IMR-90 (cell line): ENCODE measurements around the gene LCN12. TPM values are rescaled to one million over a fixed set of nuclear protein-coding genes. Genes with fewer than 3 reads are reported as not detected.
A peak's percentile ranks its signal among the peaks of the same experiment; 100 is the strongest.

Experiments used
- ATAC-seq: fragments of 200-7000 bp; cut with Tn5 transposase; 2 replicates; pipeline ENCODE4 v1.9.1; 2020; ENCODE audit warnings: low read depth, mild to moderate bottlenecking, moderate library complexity
- BruUV-seq: library from RNA; stranded (reverse); fragments of 400-500 nt; replicated peaks from 2 replicates; lab custom pipeline; 2021; lab: Mats Ljungman, UMichigan
- CTCF ChIA-PET: fragments of 300-600 bp; formaldehyde crosslinking; extraction: SDS; loops from one replicate; lab custom pipeline; 2021; ENCODE audit warnings: antibody characterized with exemption; lab: Yijun Ruan, JAX
- POLR2A ChIA-PET: fragments of 300-600 bp; sonication (Branson Sonifier 250); formaldehyde crosslinking; loops from one replicate; lab custom pipeline; 2022; ENCODE audit warnings: antibody characterized with exemption; ENCODE audit not compliant: unreplicated experiment; lab: Charles Lee
- DNase-seq: peaks from one replicate; pipeline ENCODE4 v3.0.0; 2013
- H2AFZ ChIP-seq: replicated peaks from 2 replicates; pipeline ENCODE3; 2013; ENCODE audit warnings: low read length, mild to moderate bottlenecking; ENCODE audit not compliant: poor library complexity
- H2AK5ac ChIP-seq: 2 replicates; pipeline ENCODE4 v1.6.1; 2013; ENCODE audit warnings: low read depth, low read length, inconsistent platforms
- H2AK9ac ChIP-seq: replicated peaks from 2 replicates; pipeline ENCODE3; 2013; ENCODE audit warnings: mild to moderate bottlenecking, low read depth, low read length, moderate library complexity; ENCODE audit not compliant: poor library complexity
- H2BK120ac ChIP-seq: 2 replicates; pipeline ENCODE4 v1.6.1; 2013; ENCODE audit warnings: low read depth, low read length, inconsistent platforms
- H2BK15ac ChIP-seq: 3 replicates; pipeline ENCODE4 v1.6.1; 2013; ENCODE audit warnings: low read depth, low read length, inconsistent platforms
- H2BK20ac ChIP-seq: 2 replicates; pipeline ENCODE4 v1.6.1; 2013; ENCODE audit warnings: low read depth, mild to moderate bottlenecking, inconsistent platforms, low read length, moderate library complexity
- H2BK5ac ChIP-seq: 2 replicates; pipeline ENCODE4 v1.6.1; 2013; ENCODE audit warnings: mild to moderate bottlenecking, low read depth, low read length, inconsistent platforms; ENCODE audit not compliant: poor library complexity, severe bottlenecking
- H3K14ac ChIP-seq: replicated peaks from 2 replicates; pipeline ENCODE4 v1.6.1; 2013; ENCODE audit warnings: low read depth, low read length, inconsistent platforms
- H3K18ac ChIP-seq: 2 replicates; pipeline ENCODE4 v1.6.1; 2013; ENCODE audit warnings: low read depth, low read length, control low read depth
- H3K23ac ChIP-seq: 2 replicates; pipeline ENCODE4 v1.6.1; 2013; ENCODE audit warnings: low read depth, low read length, inconsistent platforms
- H3K27ac ChIP-seq: 2 replicates; pipeline ENCODE4 v1.5.1; 2013; ENCODE audit warnings: mild to moderate bottlenecking, control low read depth, low read length; ENCODE audit not compliant: insufficient read depth
- H3K27me3 ChIP-seq: 2 replicates; pipeline ENCODE4 v1.6.1; 2013; ENCODE audit warnings: low read length; ENCODE audit not compliant: control insufficient read depth, insufficient read depth
- H3K36me3 ChIP-seq: 2 replicates; pipeline ENCODE4 v1.6.1; 2013; ENCODE audit warnings: low read length, mixed read lengths; ENCODE audit not compliant: control insufficient read depth, insufficient read depth
- H3K4ac ChIP-seq: 2 replicates; pipeline ENCODE4 v1.6.1; 2013; ENCODE audit warnings: low read depth, low read length, inconsistent platforms
- H3K4me1 ChIP-seq: 2 replicates; pipeline ENCODE4 v1.6.1; 2013; ENCODE audit warnings: low read length, mixed read lengths; ENCODE audit not compliant: control insufficient read depth, insufficient read depth
- H3K4me2 ChIP-seq: 2 replicates; pipeline ENCODE4 v1.6.1; 2013; ENCODE audit warnings: low read depth, mild to moderate bottlenecking, control low read depth, low read length, moderate library complexity
- H3K4me3 ChIP-seq: 2 replicates; pipeline ENCODE4 v1.5.1; 2013; ENCODE audit warnings: low read depth, mild to moderate bottlenecking, control low read depth, low read length, moderate library complexity; ENCODE audit not compliant: insufficient read depth
- H3K56ac ChIP-seq: 2 replicates; pipeline ENCODE4 v1.6.1; 2013; ENCODE audit warnings: low read length, inconsistent platforms; ENCODE audit not compliant: insufficient read depth; ENCODE audit errors: extremely low read depth
- H3K79me1 ChIP-seq, 2 experiments: 2 replicates each; pipeline ENCODE4 v1.6.1; 2013; ENCODE audit warnings: low read length in 2 of 2, inconsistent platforms in 1 of 2, low read depth in 1 of 2
- H3K9ac ChIP-seq: 2 replicates; pipeline ENCODE4 v1.6.1; 2013; ENCODE audit warnings: low read depth, low read length, control low read depth
- H3K9me1 ChIP-seq: 2 replicates; pipeline ENCODE4 v1.6.1; 2013; ENCODE audit warnings: low read length, inconsistent platforms; ENCODE audit not compliant: insufficient read depth
- H3K9me3 ChIP-seq: 2 replicates; pipeline ENCODE4 v1.6.1; 2013; ENCODE audit warnings: low read length; ENCODE audit not compliant: control insufficient read depth, insufficient read depth
- H4K20me1 ChIP-seq: 2 replicates; pipeline ENCODE4 v1.6.1; 2013; ENCODE audit warnings: low read length, inconsistent platforms; ENCODE audit not compliant: insufficient read depth
- H4K5ac ChIP-seq: 2 replicates; pipeline ENCODE4 v1.6.1; 2013; ENCODE audit warnings: mild to moderate bottlenecking, low read depth, low read length, control low read depth
- H4K8ac ChIP-seq, 2 experiments: 2 replicates each; pipeline ENCODE4 v1.6.1; 2013; ENCODE audit warnings: low read depth in 2 of 2, low read length in 2 of 2, control low read depth in 1 of 2, inconsistent platforms in 1 of 2
- H4K91ac ChIP-seq: 2 replicates; pipeline ENCODE4 v1.6.1; 2013; ENCODE audit warnings: low read depth, low read length, inconsistent platforms; ENCODE audit not compliant: insufficient read depth
- MAZ ChIP-seq: IDR thresholded peaks from 2 replicates; pipeline ENCODE4 v1.6.1; 2012; ENCODE audit warnings: low read depth, mild to moderate bottlenecking, low read length, improper control_type of control experiment, moderate library complexity, borderline replicate concordance
- RAD21 ChIP-seq: IDR thresholded peaks from 2 replicates; pipeline ENCODE4 v1.6.1; 2012; ENCODE audit warnings: low read length, improper control_type of control experiment
- RFX5 ChIP-seq: IDR thresholded peaks from 2 replicates; pipeline ENCODE4 v1.8.0; 2012; ENCODE audit warnings: low read depth, mild to moderate bottlenecking, low read length, moderate library complexity
- WGBS, 2 experiments: methylation state at CpG; one replicate each; pipeline versions ENCODE4 v1.1.5 to v1.1.7; 2013; ENCODE audit warnings: missing lambda C conversion rate in 2 of 2; ENCODE audit not compliant: insufficient read length in 1 of 2; ENCODE audit errors: extremely low coverage in 2 of 2; 5-methylcytosine and 5-hydroxymethylcytosine counted together
- dilution Hi-C: fragments of 300-500 bp; cut with HindIII; formaldehyde crosslinking; loops from one replicate; pipeline ENCODE4 v1.14.3; 2018; ENCODE audit warnings: low sequenced_read_pairs; ENCODE audit not compliant: unreplicated experiment
- in situ Hi-C: fragments of 300-500 bp; cut with MboI; formaldehyde crosslinking; loops from 3 replicates; pipeline ENCODE4 v1.14.3; 2019; ENCODE audit warnings: low sequenced_read_pairs, inconsistent platforms, mixed read lengths
- intact Hi-C: fragments of 100-400 bp; cut with micrococcal nuclease; formaldehyde crosslinking; loops from 2 replicates; pipeline ENCODE4 v1.10.0; 2022
- polyA plus RNA-seq, 3 experiments: library from polyadenylated mRNA; depleted of rRNA; stranded (reverse); fragments of >200 nt; gene quantifications; 2 replicates each; pipeline ENCODE4 v1.2.3, GENCODE V29; 2012; ENCODE audit warnings: low replicate concordance in 1 of 3
- total RNA-seq: library from RNA; depleted of rRNA; stranded (reverse); fragments of >200 nt; gene quantifications from 2 replicates; pipeline ENCODE4 v1.2.3, GENCODE V29; 2012

LCN12 gene
- total and polyA plus RNA-seq, 2 of the 4 experiments (the other 2 are of a cell fraction), result 0.12 TPM; not detected in 1

- Histone ChIP-seq H3K4me2 (no peak overlapping the region), H3K23ac (no peak overlapping the region), H3K14ac (no peak overlapping the region), H2BK120ac (no peak overlapping the region), H3K4me1 (no peaks in the 10 kb centered on the region), H3K4me3 (no peak overlapping the region), H4K8ac (no peak overlapping the region), H4K5ac (no peak overlapping the region), H2AK9ac (peak overlapping the region; percentile 13), H3K9ac (no peak overlapping the region), H2BK15ac (no peak overlapping the region), H3K36me3 (no peaks in the 10 kb centered on the region), H3K56ac (no peak overlapping the region), H2BK20ac (no peak overlapping the region), H4K91ac (no peak overlapping the region), H4K20me1 (no peaks in the 10 kb centered on the region), H2AFZ (no peak overlapping the region), H3K27ac (no peak overlapping the region), H3K9me1 (peaks cover 2% of the 10 kb centered on the region; the same call in 1 of the 2 replicates), H2AK5ac (no peak overlapping the region), H2BK5ac (no peak overlapping the region), H3K79me1 (no peaks in the 10 kb centered on the region), H3K4ac (no peak overlapping the region), H3K9me3 (peaks cover 3% of the 10 kb centered on the region), H3K27me3 (peaks cover 22% of the 10 kb centered on the region), H3K18ac (no peak overlapping the region)
- in situ Hi-C loops, result no loop called here
- no peak for DNase-seq
- CTCF ChIA-PET, result interaction anchor here (1.0 kb wide), 1 partner anchor 13 kb away, joined by 4 read pairs; no protein-coding TSS in a partner anchor
- TF ChIP-seq RFX5 (no peak), MAZ (no peak), RAD21 (no peak)
- POLR2A ChIA-PET, result no interaction called here
- no peak for ATAC-seq
- dilution Hi-C loops, result no loop called here
- BruUV-seq, result no TSS peak
- WGBS, 2 experiments, result 66% methylated on average over 8 of the region's 19 CpGs; no CpG with 5 or more reads in 1 of the 2 experiments
- intact Hi-C loops, result no loop called here
These were observed 8.3 kb downstream of the LCN12 start for GRCh38 chr9:136960212-136960937.
